H1 (cell line): Measurements from ENCODE around the gene CYP2E1.

ENCODE experiments used
- POLR2A ChIP-seq, 2 experiments: IDR thresholded peaks; 1 replicate in 1 of 2; 2 replicates in 1 of 2; pipeline ENCODE4 v1.6.1; 2011; ENCODE audit warnings: low read depth in 2 of 2, low read length in 2 of 2, mild to moderate bottlenecking in 2 of 2; ENCODE audit errors: control extremely low read depth in 1 of 2
- SIN3A ChIP-seq, 2 experiments: IDR thresholded peaks in 1 of 2; conservative IDR thresholded peaks in 1 of 2; 2 replicates each; pipeline ENCODE4 v1.6.1; 2011 to 2012; ENCODE audit warnings: low read length in 2 of 2, improper control_type of control experiment in 1 of 2, low read depth in 1 of 2, mild to moderate bottlenecking in 1 of 2
- TAF1 ChIP-seq: IDR thresholded peaks from 2 replicates; pipeline ENCODE4 v1.6.1; 2011; ENCODE audit warnings: mild to moderate bottlenecking, low read depth, low read length
- TF ChIP-seq, protein P1 (sequence below), 3 experiments: IDR thresholded peaks; 1 replicate in 2 of 3; 2 replicates in 1 of 3; pipeline versions ENCODE4 v1.5.1 to v1.6.1; 2011; ENCODE audit warnings: low read length in 3 of 3, mild to moderate bottlenecking in 3 of 3, inconsistent platforms in 2 of 3, low read depth in 1 of 3, moderate library complexity in 1 of 3; ENCODE audit not compliant: insufficient read depth in 1 of 3; ENCODE audit errors: control extremely low read depth in 1 of 3
- TF ChIP-seq, protein P2 (sequence below): IDR thresholded peaks from 2 replicates; pipeline ENCODE4 v1.6.1; 2011; ENCODE audit warnings: low read length, improper control_type of control experiment
- TF ChIP-seq, protein P3 (sequence below): IDR thresholded peaks from 2 replicates; pipeline ENCODE4 v1.6.1; 2012; ENCODE audit warnings: inconsistent platforms

DNA sequence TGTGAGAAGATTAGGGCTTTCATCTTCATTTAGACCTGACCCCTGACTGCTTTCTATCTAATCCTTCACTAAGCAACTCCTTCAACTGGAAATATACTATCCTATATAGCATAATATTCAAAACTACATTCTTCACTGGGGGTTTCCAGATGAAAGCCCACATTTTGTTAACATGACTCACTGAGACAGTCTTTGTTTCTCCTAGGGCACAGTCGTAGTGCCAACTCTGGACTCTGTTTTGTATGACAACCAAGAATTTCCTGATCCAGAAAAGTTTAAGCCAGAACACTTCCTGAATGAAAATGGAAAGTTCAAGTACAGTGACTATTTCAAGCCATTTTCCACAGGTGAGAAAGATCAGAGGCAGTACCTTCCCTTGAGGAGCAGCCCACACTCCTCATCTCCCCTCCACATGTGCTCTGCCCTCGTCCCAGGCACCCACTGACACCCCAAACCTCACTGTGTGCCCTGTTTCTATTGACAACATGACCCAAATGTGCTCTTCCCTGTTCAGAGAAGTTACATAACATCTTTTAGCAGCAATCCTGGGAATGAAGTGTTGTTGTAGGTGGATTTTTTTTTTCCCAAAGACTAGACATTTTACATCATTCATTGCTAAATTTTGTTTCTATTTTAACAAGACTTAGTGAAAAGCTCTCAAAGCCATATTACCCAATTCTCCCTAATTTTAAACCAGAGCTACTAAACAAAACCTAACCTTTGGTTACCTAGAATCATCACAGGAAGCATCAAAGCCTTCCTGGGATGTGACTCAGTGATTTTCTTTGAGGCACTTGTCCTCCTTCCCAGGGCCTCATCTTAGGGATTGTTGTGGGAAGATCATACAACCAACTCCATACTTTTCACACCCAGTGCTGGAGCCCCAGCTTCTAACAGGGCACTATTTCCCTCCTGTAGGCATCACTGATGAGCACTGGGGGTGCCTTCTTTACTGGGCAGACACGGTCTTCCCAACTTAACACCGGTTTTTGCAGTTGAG is 10.7 kb downstream of the CYP2E1 start:
- TF ChIP-seq POLR2A (IDR thresholded peaks at IDR 0.05; ENCODE audit: control extremely low read depth in 1 of 2, low read depth in 2 of 2, low read length in 2 of 2) (no peak), TAF1 (no peak), SIN3A (conservative IDR thresholded peaks at IDR 0.05 in 1 of 2, IDR thresholded peaks at IDR 0.05 in 1 of 2; ENCODE audit: low read depth in 1 of 2, low read length in 2 of 2) (no peak)
- TF ChIP-seq, protein P1, sequence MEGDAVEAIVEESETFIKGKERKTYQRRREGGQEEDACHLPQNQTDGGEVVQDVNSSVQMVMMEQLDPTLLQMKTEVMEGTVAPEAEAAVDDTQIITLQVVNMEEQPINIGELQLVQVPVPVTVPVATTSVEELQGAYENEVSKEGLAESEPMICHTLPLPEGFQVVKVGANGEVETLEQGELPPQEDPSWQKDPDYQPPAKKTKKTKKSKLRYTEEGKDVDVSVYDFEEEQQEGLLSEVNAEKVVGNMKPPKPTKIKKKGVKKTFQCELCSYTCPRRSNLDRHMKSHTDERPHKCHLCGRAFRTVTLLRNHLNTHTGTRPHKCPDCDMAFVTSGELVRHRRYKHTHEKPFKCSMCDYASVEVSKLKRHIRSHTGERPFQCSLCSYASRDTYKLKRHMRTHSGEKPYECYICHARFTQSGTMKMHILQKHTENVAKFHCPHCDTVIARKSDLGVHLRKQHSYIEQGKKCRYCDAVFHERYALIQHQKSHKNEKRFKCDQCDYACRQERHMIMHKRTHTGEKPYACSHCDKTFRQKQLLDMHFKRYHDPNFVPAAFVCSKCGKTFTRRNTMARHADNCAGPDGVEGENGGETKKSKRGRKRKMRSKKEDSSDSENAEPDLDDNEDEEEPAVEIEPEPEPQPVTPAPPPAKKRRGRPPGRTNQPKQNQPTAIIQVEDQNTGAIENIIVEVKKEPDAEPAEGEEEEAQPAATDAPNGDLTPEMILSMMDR (IDR thresholded peaks at IDR 0.05; ENCODE audit: control extremely low read depth in 1 of 3, insufficient read depth in 1 of 3, low read depth in 1 of 3, low read length in 3 of 3) = no peak
- TF ChIP-seq, protein P2, sequence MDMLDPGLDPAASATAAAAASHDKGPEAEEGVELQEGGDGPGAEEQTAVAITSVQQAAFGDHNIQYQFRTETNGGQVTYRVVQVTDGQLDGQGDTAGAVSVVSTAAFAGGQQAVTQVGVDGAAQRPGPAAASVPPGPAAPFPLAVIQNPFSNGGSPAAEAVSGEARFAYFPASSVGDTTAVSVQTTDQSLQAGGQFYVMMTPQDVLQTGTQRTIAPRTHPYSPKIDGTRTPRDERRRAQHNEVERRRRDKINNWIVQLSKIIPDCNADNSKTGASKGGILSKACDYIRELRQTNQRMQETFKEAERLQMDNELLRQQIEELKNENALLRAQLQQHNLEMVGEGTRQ = no peak
- TF ChIP-seq, protein P3, sequence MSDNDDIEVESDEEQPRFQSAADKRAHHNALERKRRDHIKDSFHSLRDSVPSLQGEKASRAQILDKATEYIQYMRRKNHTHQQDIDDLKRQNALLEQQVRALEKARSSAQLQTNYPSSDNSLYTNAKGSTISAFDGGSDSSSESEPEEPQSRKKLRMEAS = no peak
